HG03457 (cell line): ENCODE results near the gene HSD17B11.
"Not testable (repeated sequence)": the region's sequence is repeated elsewhere in the genome, so short reads cannot be mapped to it uniquely, and the experiment has no call there.

Source experiments
- ATAC-seq: cut with Tn5 transposase; IDR thresholded peaks from one replicate; pipeline ENCODE4 v1.9.1; 2021; ENCODE audit warnings: moderate number of reproducible peaks; ENCODE audit not compliant: unreplicated experiment

The HSD17B11 gene

GRCh38 chr4:87406462-87406861 lies 15.5 kb upstream of the HSD17B11 start:
- no peak for ATAC-seq

- ATAC-seq: no peak
Observed at GRCh38 chr4:87405211-87405820, 14.3 kb upstream of the HSD17B11 start.

GRCh38 chr4:87403732-87404131 lies 12.7 kb upstream of the HSD17B11 start:
- ATAC-seq: not testable (repeated sequence)

DNA sequence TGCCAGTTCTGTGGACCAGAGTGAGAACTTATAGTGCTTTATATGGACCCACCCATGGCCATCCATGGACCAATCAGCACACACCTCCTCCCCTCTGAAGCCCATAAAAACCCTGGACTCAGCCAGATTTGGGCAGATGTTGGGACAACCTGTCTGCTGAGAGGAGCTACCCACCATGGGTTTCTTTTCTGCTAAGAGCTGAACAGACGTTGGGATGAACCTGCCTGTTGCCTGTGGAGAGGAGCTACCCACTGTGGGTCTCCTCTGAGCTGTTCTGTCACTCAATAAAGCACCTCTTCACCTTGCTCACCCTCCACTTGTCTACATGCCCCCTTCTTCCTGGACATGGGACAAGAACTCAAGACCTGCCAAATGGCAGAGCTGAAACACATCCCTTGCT lies 9.0 kb upstream of the HSD17B11 start:
- no peak for ATAC-seq

DNA sequence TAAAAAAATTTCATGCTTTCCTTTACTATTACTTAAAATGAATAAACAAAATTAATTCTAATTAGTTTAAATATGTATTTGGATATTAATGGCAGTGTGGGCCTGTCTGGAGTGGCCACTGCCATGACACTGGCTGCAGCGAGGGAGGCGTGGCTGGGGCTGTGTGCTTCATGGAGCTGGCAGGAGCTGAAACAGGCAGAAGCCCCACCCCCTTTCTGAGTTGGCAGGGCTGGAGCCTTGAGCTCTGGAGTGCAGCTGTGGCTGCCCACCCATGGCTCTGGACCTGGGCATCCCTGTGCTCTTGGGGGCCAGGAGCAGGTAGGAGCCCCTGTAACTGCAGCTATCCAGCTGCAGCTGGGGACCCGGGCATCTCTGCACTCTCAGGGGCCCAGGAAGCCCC lies 8.2 kb upstream of the HSD17B11 start:
- ATAC-seq: no peak

- ATAC-seq: not testable (repeated sequence)
Observed at GRCh38 chr4:87395851-87396250, 4.9 kb upstream of the HSD17B11 start.

DNA sequence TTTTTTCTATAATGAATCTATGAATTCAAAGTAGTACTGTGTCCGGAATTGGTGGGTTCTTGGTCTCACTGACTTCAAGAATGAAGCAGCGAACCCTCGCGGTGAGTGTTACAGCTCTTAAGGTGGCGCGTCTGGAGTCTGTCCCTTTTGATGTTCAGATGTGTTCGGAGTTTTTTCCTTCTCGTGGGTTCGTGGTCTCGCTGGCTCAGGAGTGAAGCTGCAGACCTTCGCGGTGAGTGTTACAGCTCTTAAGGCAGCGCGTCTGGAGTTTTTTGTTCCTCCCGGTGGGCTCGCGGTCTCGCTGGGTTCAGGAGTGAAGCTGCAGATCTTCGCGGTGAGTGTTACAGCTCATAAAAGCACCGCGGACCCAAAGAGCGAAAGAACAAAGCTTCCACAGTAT lies 4.1 kb upstream of the HSD17B11 start:
- not testable (repeated sequence) for ATAC-seq

- no peak for ATAC-seq
Observed at GRCh38 chr4:87392183-87392582, 1.2 kb upstream of the HSD17B11 start.

- ATAC-seq: no peak
Observed at GRCh38 chr4:87391576-87392054, 627 bp upstream of the HSD17B11 start.

DNA sequence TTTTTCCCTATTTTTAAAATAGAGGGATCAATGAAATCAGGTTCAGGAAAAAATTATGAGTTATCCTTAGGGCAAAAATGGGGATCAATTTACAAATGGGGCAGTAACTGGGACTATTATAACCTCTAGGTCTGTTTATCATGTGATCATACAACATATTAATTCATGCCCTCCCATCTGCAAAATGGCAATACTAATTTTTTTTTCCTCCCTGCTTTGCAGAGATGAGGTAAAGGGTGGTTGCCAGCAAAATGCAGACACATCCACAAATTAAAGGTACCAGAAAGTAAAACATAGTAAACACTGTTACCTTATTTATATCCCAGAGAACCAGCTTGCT lies 467 bp downstream of the HSD17B11 start:
- no peak for ATAC-seq

- ATAC-seq: not testable (repeated sequence)
Observed at GRCh38 chr4:87390055-87390454, 933 bp downstream of the HSD17B11 start.

- no peak for ATAC-seq
Observed at GRCh38 chr4:87388901-87389300, 2.1 kb downstream of the HSD17B11 start.

DNA sequence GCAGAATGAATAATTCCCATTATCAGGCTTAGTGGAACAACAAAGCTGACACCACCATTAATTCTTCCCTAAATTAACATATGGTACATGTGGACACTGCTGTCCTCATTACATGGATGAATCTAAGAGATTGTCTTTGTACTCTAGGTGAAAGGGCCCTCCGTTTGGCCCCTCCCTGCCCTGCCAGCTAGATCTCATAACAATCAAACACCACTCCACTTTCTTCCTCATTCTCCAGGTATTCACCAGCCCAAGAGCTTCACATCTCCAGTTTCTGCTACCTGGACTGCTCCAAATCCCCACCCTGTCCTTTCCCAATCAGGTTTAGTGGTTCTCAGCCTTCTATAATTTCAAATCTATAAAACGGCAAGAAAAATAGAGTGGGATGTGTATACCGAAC lies 3.8 kb downstream of the HSD17B11 start:
- no peak for ATAC-seq

GRCh38 chr4:87384466-87385132 lies 6.4 kb downstream of the HSD17B11 start:
- ATAC-seq: not testable (repeated sequence)

DNA sequence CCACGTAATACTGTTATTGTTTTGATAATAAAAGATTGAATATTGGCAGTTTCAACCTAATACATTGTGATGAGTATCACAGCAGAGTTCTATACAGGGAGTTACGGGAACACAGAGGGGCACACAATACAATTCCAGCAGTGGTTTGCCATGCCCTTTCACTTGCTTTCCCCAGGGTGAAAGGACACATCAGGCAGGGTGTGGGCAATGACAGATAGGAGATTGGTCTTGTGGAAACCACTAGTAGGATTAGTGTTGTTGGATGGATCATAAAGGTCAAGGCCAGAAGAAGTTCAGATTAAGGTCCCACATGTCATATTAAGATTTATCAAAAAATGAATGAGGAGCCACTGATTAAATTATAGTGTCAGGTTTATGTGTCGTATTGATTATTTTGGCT lies 8.1 kb downstream of the HSD17B11 start:
- ATAC-seq: no peak

GRCh38 chr4:87382116-87382515 lies 8.9 kb downstream of the HSD17B11 start:
- no peak for ATAC-seq

DNA sequence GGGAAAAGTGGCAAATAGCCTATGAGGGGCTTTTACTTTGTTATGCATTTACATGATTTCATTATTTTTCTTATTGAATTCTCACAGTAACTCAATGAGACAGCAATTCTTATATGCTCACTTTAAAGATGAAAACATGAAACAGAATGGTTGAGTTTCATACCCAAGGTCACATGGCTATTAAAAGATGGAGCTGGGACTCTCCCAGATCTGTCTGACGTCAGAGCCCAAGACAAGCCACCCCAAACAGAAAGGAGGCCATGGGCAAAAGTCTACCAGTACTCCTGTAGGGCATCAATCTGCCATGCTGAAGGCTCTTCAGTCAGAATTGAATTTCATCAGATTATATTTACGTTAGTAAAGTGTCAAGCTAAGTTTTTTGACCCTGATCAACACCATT lies 13.2 kb downstream of the HSD17B11 start:
- ATAC-seq: no peak

- no peak for ATAC-seq
Observed at GRCh38 chr4:87375719-87376291, 15.2 kb downstream of the HSD17B11 start.

- no peak for ATAC-seq
Observed at GRCh38 chr4:87370068-87370467, 20.9 kb downstream of the HSD17B11 start.

DNA sequence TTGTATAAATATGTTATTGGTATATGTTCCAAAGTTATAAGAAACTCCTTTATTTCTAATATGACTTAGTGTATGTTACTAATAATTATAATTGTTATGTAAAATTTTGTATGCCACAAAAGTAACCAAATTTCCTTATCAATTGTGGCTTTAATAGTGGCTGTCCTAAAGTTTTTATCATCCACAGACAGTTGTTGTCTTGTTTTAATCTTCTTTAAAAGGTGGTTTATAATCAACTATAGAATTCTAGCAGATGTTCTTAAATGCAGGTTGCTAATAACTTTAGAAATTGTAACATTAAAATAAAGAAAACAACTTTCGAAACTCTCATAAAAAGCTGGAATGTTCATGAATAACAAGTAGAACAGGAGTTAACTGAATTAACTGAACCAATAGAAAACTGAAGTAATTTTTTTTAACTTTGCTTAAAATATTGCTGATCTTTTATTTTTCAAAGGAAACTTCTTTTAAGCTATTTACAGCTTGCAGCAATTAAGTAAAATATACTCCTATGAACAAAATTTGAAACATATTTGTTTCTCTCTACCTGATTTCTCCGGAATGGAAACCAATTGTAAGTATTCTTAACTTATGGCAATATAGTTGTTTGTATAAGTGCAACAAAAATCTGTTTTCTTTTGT lies 24.3 kb downstream of the HSD17B11 start:
- no peak for ATAC-seq

GRCh38 chr4:87365348-87365747 lies 25.6 kb downstream of the HSD17B11 start:
- ATAC-seq: no peak

GRCh38 chr4:87363552-87363951 lies 27.4 kb downstream of the HSD17B11 start:
- ATAC-seq: no peak
